HG03575 (cell line): Measurements from ENCODE around the gene ACOXL.

ENCODE experiments used
- ATAC-seq: cut with Tn5 transposase; IDR thresholded peaks from one replicate; pipeline ENCODE4 v1.9.1; 2021; ENCODE audit not compliant: unreplicated experiment, insufficient number of reproducible peaks, low FRiP score; ENCODE audit errors: extremely low read depth

Gene ACOXL

DNA sequence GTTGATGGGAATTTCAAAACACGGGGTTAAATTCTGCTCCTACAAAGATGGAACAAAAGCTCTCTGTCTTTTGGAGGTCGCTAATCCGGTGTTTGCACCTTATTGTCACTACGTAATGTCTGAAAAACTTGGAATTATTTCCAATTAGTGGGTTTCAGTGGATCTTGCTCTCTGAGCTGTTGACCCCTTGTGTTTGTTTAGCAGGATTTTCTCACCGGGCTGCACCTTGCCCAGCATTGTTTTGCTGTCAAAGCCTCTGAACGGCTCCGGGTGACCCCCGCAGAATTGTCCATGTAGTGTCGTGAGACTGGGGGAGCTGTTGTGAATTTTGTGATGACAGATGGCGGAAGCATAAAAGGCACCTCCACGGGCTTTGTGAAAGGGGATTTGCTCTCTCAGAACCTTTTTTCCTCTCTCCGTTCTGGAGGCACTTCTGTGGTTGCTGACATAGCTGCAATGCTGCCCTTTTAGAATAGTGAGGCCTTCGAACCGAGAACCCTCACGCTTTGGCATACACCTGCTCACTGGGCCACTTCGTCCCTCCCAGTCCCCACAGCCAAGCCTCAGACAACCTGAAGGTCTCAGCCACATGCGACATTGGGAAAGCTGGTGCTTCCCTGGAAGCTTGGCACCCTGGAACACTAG is 129.4 kb downstream of the ACOXL start:
- ATAC-seq: no peak

GRCh38 chr2:110863726-110864125 is 131.4 kb downstream of the ACOXL start:
- no peak for ATAC-seq

GRCh38 chr2:110864176-110864575 is 131.8 kb downstream of the ACOXL start:
- ATAC-seq: no peak

DNA sequence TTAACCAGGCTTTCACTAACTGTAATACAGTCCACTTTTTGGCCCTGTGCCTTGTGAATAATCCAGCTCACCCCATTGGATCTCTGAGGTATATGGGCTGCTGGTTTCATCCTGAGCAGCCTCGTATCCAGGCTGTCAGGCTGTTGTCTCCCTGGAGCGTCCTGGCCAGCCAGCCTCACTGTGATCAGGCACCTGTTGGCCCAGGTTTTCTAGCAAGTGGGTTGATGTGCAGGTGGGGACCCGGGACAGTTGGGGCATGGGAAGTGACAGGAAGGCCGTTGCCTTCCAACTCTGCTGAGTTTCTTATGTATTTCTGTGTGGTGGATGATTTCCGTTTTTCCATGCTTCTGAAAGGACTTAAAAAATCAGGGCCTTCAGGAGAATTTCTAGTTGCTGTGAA is 132.4 kb downstream of the ACOXL start:
- ATAC-seq: no peak

DNA sequence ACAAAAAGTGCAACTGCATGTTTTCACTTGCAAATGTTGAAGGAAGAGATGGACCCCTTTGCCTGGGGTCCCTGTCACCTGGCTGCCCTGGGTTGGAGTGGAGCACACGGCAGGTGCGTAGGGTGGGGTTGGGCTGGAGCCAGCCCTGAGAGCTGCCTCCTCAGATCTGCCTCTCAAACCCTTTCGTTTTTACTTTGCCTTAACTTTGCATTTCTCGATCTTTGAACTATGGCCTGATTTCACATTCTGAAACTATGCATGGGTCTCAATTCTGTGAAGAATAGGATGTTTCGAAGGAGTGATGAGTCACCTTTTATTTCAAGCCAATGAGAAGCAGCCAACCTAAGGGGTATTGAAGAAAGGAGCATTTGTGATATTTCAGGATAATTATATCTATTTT is 132.8 kb downstream of the ACOXL start:
- peak; percentile 73 for ATAC-seq

GRCh38 chr2:110866045-110866444 is 133.7 kb downstream of the ACOXL start:
- no peak for ATAC-seq

- no peak for ATAC-seq
Measured at GRCh38 chr2:110866466-110866865, 134.1 kb downstream of the ACOXL start.

DNA sequence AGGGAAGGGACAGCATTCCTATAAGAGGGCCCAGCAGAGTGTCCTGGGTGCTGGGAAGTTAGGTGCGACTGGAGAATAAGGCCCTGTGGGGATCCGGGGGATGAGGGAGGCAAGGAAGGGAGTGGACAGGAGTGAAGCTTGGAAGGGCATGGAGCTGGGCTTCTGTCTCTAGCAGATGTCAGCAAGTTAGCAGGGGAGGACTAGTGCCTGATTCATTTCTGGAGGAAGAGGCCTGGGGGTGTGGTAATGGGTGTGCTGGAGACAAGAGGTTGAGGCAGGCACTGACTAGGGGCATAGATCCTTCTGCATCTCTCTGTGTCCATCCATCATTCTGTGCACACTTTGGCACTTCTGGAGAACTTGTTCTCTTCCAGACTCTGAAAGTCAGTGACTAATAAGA is 134.7 kb downstream of the ACOXL start:
- no peak for ATAC-seq

GRCh38 chr2:110868971-110869370 is 136.6 kb downstream of the ACOXL start:
- no peak for ATAC-seq

DNA sequence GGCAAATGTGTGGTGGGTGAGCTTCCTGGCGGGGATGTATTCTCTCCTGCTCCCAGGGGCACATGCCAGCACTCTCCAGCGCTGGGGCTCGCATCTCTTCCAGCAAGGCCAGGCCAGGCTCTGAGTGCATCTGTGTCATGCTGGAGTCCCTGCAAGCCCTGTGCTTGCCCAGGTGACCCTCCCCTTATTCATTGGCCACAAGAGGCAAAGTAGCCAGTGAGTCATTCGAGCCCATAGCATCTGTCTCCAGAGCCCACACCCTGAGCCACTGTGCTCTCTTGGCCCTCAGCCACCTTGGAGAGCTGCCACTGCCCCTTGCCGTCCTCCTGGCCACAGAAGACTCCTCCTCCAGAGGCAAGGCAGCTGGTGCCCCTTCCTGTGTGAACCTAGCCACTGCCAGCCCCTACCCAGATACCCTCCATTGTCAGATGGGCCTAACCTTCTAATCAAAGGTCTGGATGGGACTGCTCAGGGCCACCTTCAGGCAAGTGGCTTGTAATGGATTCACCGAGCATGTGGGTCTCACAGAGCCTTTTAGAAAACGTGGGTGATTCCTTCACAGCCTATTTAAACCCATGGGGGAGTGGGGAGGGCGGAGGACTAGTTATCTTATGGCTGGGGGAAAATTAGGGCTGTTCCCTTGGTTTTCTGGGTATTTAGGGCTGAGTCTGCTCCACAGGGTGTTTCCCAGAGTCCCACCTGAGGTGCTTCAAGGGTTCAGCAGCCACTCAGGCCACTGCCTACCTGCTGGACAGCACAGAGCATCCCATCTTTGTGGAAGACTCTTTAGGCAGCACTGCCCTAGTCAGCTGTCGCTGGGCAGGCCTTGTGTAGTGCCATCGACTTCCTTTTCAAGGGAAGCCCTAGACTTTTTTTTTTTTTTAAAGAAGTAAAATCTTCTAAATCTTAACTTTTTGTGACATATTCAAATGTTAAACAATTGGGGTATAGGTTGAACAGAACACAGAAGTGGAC is 137.4 kb downstream of the ACOXL start:
- no peak for ATAC-seq

DNA sequence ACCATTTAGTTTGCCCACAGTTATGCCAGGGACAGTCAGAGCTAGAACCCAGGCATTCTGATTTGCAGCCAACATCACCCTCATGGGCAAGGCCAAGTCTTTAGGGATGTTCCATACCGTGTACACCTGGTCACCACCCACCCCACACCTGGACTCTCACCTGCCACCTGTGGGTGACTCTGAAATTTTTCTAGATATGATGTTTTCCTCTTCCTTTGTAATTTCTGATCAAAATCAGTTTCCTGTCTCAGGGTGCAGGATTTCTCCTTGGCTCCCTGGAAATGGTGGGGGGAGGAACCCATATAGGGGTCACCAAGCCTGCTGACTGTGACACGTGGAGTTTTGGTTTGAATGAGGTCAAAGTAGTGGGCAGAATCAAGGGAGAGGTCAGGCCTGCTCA is 138.2 kb downstream of the ACOXL start:
- no peak for ATAC-seq

DNA sequence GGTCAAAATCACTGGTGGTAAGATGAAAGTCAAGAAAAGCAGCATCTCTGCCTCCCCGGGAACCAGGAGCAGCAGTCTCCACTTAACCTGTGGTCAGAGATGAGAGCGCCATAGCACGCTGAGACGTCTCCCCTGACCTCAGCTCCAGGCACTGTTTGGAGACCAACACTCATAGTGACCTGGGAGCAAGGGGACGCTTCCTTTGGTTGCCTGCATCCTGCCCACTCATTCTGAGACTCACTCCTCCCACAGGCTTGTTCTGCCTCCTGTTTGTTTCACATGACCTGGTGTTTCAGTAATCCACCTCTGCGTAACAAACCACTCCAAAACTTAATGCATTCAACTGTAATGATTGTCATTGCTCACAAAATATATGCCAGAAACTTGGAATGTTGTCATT is 139.3 kb downstream of the ACOXL start:
- ATAC-seq: no peak

GRCh38 chr2:110872521-110872920 is 140.1 kb downstream of the ACOXL start:
- no peak for ATAC-seq

DNA sequence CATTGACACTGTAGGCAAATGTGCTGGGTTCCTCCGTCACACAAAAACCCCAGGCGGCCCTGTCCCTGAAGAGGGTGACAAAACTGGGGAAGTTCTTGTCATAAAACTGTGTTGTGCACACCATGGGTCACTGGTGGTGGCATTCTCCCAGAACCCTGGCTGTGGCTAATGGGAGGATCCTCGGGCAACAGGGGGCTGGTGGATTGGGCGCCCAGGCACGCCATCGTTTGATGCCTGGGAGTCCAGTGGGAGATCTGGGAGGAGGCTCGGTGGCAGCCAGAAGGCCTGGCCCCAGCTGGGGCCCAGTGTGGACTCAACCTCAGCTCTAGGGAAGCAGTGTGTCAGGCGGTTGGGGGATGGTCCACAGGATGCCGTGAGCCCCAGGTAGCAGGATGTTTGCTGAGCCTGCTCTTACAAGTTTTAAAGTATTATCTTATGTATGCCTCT is 140.7 kb downstream of the ACOXL start:
- no peak for ATAC-seq

DNA sequence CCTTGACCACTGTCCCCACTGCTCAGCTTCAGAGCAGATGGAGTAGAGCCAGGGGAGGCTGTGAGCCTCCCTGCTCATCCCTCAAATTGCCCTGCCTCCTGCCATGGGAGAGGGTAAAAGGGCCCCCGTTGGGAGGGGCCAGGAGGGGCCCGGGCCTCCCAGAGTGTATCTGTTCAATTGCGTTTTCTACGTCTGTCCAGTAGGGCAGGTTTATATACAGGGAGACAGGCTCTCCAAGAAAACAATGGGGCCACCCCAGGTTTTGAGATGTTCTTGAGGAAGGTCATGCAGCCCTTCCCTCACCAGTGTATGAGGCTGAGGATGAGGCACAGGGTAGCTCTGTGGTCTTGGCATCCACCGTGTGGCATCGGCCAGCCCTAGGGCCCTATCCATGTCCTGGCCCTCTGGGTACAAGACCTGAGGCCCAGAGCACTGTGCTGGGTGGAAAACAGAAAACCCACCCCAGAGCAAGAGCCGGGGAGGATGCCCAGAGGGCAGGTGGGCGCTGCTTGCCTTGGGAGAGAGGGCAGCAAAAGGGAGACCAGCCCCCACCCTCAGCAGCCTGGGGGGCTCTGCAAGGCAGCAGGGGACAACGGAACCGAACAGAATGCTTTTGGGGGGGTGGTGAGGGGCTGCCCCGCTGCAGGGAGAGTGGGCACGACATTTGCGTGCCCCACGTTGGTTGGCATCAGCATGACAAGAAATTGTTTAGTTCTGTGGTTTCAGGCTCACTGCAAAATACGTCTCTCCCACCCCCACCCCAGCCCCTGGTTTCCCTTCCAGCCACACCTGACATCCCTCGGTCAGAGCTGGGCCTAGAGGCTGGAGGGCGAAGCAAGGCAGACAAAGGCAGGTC is 141.5 kb downstream of the ACOXL start:
- no peak for ATAC-seq

DNA sequence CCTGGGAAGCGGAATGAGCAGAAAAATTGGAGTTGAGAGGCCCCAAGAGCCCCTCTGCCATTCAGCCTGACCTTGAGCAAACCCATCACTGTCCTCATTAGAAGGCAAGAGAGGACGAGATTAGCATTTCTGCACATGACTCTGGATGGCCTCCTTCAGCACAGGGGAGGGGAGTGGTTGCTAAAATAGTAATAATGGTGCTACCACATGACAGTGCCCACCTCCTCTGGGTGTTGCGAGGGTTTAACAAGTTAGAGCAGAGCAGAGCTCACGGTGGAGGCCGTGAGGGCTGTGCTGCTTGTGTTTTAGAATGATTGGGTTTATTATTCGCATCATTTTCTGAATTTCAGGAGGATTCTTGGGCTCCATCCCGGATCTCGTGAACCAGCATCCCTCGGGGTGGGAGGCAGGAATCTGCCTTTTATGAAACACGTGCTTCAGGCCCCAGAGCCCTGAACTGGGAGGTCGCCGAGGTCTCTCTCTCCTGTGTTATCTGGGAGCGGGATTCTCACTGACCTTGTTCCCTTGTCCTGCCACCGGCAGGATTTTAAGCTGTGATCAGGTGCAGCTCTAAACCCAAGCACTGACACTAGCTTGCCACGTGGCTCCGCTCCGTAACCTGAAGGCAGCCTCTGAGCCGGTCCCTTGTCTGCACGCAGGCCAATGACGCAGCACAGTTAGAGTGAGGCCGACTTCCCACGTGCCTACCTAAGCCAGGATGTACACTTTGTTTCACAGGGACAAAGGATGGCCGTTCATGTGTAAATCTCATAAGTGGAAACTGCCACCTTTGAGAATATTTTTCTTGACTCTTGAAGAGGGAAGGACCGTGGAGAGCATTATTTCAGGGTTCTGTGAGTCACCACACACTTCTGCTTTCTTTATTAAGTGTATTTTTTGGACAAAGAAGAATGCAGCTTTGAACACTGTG is 142.3 kb downstream of the ACOXL start:
- peak; percentile 43 for ATAC-seq

GRCh38 chr2:110875384-110875725 is 143.0 kb downstream of the ACOXL start:
- no peak for ATAC-seq

DNA sequence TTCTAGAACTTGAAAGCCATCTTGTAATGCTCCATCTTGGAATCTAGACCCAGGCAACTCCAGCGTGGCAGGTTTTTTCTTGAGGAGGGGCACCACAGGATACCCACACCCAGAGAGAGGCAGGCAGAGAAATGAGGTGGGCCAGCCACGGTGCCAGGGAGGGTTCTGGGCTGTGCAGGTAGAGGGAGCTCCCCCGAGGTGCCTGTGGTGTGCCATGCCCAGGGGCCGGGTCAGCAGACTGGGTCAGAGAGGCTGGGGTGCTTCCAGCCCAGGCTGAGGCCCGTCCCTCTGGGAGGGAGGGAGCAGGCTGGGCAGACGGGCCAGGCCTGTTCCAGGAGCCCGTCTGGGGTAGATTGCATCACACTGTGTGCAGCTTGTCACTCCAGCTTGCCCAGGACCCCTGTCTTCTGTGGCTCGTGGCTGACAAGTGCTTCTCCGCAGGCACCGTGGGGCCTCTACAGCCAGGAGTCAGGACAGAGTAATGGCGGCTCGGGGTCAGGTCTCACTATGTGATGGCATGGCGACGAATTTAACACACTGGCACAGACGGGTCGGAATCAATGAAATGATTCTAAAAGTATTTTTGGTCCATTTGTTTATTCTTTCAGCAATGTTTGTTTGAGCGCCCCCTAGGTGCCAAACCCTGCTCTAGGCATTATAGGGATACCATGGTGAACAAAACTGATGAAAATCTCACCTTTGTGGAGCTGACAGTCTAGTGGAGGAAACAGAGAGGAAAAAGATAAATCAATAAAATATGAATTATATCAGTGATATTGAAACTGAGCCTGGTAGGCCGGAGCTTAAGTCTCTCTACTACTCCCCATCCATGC is 144.0 kb downstream of the ACOXL start:
- no peak for ATAC-seq
